Mammary epithelial cell (primary cell): ENCODE data around the gene RRM2.

Source experiments
- CTCF ChIP-seq, 2 donors: IDR thresholded peaks in 1 of 2; conservative IDR thresholded peaks in 1 of 2; 2 replicates each; pipeline ENCODE4 v1.5.1; 2011 to 2012; ENCODE audit warnings: inconsistent platforms in 2 of 2, low read length in 2 of 2, mild to moderate bottlenecking in 2 of 2, control low read depth in 1 of 2, low read depth in 1 of 2; ENCODE audit not compliant: insufficient read depth in 1 of 2; ENCODE audit errors: extremely low read depth in 1 of 2
- EZH2 ChIP-seq: IDR thresholded peaks from 2 replicates; pipeline ENCODE4 v1.6.1; 2012; ENCODE audit warnings: low read length, inconsistent platforms, borderline replicate concordance

- TF ChIP-seq CTCF (conservative IDR thresholded peaks at IDR 0.05 in 1 of 2, IDR thresholded peaks at IDR 0.05 in 1 of 2; ENCODE audit: extremely low read depth in 1 of 2, insufficient read depth in 1 of 2, low read depth in 1 of 2, low read length in 2 of 2): no peak
- TF ChIP-seq EZH2: no peak
These were observed 10.6 kb downstream of the RRM2 start for GRCh38 chr2:10132996-10133647.
